ENCODE measurements around the gene ACAP2.
"Not testable (repeated sequence)": the region's sequence is repeated elsewhere in the genome, so short reads cannot be mapped to it uniquely, and the experiment has no call there.

Gene ACAP2

GRCh38 chr3:195236076-195236798, 206.6 kb downstream of the ACAP2 start:
- no peak for DNase-seq
- no peak for TF ChIP-seq CTCF (IDR thresholded peaks at IDR 0.05; ENCODE audit: low read depth, low read length, missing control alignments)

GRCh38 chr3:195230244-195230643, 212.6 kb downstream of the ACAP2 start:
- in situ Hi-C loops (cut with HindIII; ENCODE audit: low pct_ligation_motif_present, low sequenced_read_pairs), result no loop called here
- no peak for DNase-seq

More at GRCh38 chr3:195236076-195236798, 206.6 kb downstream of the ACAP2 start:
- Histone ChIP-seq H3K4me3 (ENCODE audit: low read depth, low read length) (no peak overlapping the region), H3K36me3 (replicated peaks) (no peaks in the 10 kb centered on the region), H3K27me3 (replicated peaks) (no peaks in the 10 kb centered on the region), H3K27ac (no peak overlapping the region)
- in situ Hi-C loops (cut with HindIII; ENCODE audit: low pct_ligation_motif_present, low sequenced_read_pairs), result no loop called here

GRCh38 chr3:195228886-195229285, 213.9 kb downstream of the ACAP2 start:
- DNase-seq; H3K27me3 ChIP-seq (replicated peaks); H3K27ac ChIP-seq; H3K36me3 ChIP-seq (replicated peaks); in situ Hi-C loops (cut with HindIII; ENCODE audit: low pct_ligation_motif_present, low sequenced_read_pairs); H3K4me3 ChIP-seq (ENCODE audit: low read depth, low read length): not testable (repeated sequence)

More at GRCh38 chr3:195230244-195230643, 212.6 kb downstream of the ACAP2 start:
- Histone ChIP-seq H3K4me3 (ENCODE audit: low read depth, low read length) (no peak overlapping the region), H3K27me3 (replicated peaks) (no peaks in the 10 kb centered on the region), H3K27ac (no peak overlapping the region), H3K36me3 (replicated peaks) (no peaks in the 10 kb centered on the region)
- no peak for TF ChIP-seq CTCF (IDR thresholded peaks at IDR 0.05; ENCODE audit: low read depth, low read length, missing control alignments)

- H3K27me3 ChIP-seq (replicated peaks), result no peaks in the 10 kb centered on the region
- in situ Hi-C loops (cut with HindIII; ENCODE audit: low pct_ligation_motif_present, low sequenced_read_pairs), result no loop called here
- DNase-seq, result no peak
- H3K4me3 ChIP-seq (ENCODE audit: low read depth, low read length), result no peak overlapping the region
- no peak for TF ChIP-seq CTCF (IDR thresholded peaks at IDR 0.05; ENCODE audit: low read depth, low read length, missing control alignments)
- no peak overlapping the region for H3K27ac ChIP-seq
- no peaks in the 10 kb centered on the region for H3K36me3 ChIP-seq (replicated peaks)
Observed at GRCh38 chr3:195227871-195228270, 214.9 kb downstream of the ACAP2 start.

- DNase-seq, result no peak
- Histone ChIP-seq H3K36me3 (replicated peaks) (no peaks in the 10 kb centered on the region), H3K27me3 (replicated peaks) (no peaks in the 10 kb centered on the region), H3K27ac (no peak overlapping the region), H3K4me3 (ENCODE audit: low read depth, low read length) (no peak overlapping the region)
- peak; percentile 71 for TF ChIP-seq CTCF (IDR thresholded peaks at IDR 0.05; ENCODE audit: low read depth, low read length, missing control alignments)
- in situ Hi-C loops (cut with HindIII; ENCODE audit: low pct_ligation_motif_present, low sequenced_read_pairs), result no loop called here
Observed at GRCh38 chr3:195226900-195227447, 215.8 kb downstream of the ACAP2 start.

- no peak for TF ChIP-seq CTCF (IDR thresholded peaks at IDR 0.05; ENCODE audit: low read depth, low read length, missing control alignments)
Observed at GRCh38 chr3:195226445-195226844, 216.4 kb downstream of the ACAP2 start.

More at GRCh38 chr3:195226445-195226844, 216.4 kb downstream of the ACAP2 start:
- H3K36me3 ChIP-seq (replicated peaks), result no peaks in the 10 kb centered on the region
- in situ Hi-C loops (cut with HindIII; ENCODE audit: low pct_ligation_motif_present, low sequenced_read_pairs), result no loop called here
- H3K27me3 ChIP-seq (replicated peaks), result no peaks in the 10 kb centered on the region
- DNase-seq, result no peak
- H3K27ac ChIP-seq, result no peak overlapping the region
- H3K4me3 ChIP-seq (ENCODE audit: low read depth, low read length), result no peak overlapping the region
